HuH-7 (cell line): ENCODE results near the gene SLC26A4.

Experiments
- DNase-seq: peaks from one replicate; pipeline ENCODE4 v3.0.0; 2011; ENCODE audit warnings: low spot score

SLC26A4 gene

GRCh38 chr7:107697321-107698049 is 36.9 kb downstream of the SLC26A4 start:
- DNase-seq, result no peak

GRCh38 chr7:107700570-107700969 is 39.9 kb downstream of the SLC26A4 start:
- DNase-seq, result no peak

GRCh38 chr7:107701191-107701590 is 40.6 kb downstream of the SLC26A4 start:
- no peak for DNase-seq

- DNase-seq, result no peak
Measured at GRCh38 chr7:107703219-107703618, 42.6 kb downstream of the SLC26A4 start.

GRCh38 chr7:107703872-107704271 is 43.2 kb downstream of the SLC26A4 start:
- DNase-seq, result no peak

DNA sequence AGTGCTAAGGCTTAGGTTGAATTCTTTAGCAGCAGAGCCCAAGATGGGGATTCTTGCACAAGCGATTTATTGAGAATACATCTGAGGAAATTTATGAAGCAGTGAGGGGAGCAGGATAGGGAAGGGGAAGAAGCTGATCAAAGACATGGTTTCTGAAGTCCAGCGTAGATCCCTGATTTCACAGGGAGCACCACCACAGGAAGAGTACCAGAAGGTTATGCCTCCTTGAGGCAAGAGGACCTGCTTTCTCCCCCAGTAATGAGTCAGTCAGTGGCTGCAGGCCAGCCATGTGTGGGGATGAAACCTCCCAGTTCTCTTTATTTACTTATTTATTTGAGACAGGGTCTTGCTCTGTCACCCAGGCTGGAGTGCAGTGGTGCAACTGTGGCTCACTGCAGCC is 48.3 kb downstream of the SLC26A4 start:
- no peak for DNase-seq

GRCh38 chr7:107711301-107711700 is 50.7 kb downstream of the SLC26A4 start:
- no peak for DNase-seq

GRCh38 chr7:107712025-107712424 is 51.4 kb downstream of the SLC26A4 start:
- no peak for DNase-seq

- no peak for DNase-seq
Measured at GRCh38 chr7:107712896-107713295, 52.3 kb downstream of the SLC26A4 start.

GRCh38 chr7:107715531-107715930 is 54.9 kb downstream of the SLC26A4 start:
- no peak for DNase-seq

DNA sequence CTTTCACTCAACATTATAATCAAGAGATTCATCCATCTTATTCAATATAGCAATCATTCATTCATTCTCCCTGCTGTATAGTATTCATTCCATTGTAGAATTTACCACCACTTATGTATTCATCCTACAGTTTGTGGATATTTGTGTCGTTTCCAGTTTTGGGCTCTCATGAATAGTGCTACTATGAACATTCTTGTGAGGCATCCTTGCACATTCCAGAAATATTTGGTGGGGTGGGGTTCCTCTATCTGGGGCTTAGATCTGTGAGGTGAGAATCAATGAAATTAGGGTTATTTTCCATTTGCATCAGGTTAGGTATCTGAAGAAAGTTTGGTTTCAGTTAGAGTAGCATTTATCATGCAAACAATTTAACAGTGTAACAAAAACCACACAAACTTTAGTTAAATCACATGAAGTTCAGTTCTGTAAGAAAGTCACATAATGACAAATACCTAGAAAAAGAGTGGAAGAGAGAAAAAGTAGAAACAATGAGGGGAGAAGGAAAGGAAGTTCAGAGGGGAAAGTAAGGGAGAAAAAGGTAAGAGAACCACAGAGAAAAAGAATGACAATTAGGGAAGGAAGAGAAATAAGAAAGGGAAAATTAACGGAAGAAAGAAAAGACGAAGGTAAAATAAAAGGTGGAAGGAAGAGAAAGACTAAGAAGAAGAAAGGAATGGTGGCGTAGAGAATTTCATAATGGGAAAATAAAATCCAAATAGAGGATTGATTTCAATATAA is 58.0 kb downstream of the SLC26A4 start:
- DNase-seq, result no peak

DNA sequence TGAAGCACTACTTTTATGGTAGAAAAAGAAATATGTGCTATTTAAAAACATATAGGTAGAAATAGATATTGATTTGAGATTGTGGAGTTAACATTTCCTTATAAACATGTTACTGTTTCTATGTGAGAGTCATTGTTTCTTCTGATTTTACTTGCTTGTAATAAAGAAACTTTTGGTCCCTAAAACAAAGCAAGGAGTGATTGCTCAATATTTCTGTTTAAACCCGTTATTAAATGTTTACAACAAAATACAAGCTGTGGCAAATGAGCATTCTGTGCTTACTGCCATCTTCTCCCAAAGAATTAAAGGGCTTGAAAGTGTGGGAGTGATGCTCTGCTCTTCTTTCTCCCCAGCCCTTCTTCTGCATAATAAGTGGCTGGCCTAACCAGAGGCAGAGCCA is 60.7 kb downstream of the SLC26A4 start:
- DNase-seq, result no peak

- DNase-seq, result no peak
Measured at GRCh38 chr7:107723255-107723654, 62.6 kb downstream of the SLC26A4 start.

DNA sequence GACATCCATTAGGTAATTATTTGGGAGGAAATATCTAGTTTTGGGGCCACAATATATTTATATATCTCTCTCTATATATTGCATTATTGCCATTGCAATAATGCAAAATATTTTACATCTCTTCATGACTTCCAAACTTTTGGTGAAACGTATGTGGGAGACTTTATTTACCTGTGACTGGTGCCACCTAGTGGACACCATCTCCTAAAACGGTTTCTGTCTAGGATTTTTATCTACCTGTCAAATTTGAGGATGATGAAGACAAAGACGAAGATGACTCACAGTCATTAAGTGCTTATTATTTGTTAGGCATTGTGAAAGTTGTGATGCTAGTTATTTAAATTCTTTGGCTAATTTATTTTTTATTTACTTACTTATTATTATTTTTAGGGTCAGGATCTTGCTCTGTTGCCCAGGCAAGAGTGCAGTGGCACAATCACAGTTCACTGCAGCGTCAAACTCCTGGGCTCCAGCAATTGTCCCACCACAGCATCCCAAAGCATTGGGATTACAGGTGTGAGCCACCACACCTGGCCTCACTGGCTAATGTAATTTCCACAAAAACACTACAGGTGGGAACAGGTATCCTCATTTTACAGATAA is 64.6 kb downstream of the SLC26A4 start:
- peak; percentile 66 for DNase-seq

DNA sequence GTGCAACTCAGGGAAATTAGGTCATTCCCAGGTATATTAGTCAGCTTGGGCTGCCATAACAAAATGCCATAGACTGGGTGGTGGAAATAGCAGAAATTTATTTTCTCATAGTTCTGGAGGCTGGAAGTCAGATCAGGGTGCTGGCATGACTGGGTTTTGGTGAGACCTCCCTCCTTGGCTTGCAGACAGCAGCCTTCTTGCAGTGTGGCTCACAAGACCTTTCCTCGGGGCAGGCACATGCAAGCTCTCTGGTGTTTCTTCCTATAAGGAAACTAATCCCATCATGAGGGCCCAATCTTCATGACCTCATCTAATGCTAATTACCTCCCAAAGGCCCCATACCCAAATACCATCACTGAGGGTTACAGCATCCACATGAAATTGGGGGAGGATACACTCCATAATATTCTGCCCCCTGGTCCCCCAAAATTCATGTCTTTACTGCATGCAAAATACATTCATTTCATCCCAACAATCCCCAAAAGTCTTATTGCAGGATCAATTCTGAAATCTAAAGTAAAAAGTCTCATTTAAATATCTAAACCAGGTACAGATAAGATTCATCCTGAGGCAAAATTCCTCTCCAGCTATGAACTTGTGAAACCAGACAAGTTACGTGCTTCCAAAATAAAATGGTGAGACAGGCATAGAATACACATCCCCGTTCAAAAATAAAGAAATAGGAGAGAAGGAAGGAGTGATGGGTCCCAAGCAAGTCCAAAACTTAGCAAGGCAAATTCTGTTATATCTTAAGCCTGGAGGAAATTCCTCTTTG is 65.9 kb downstream of the SLC26A4 start:
- DNase-seq, result no peak

DNA sequence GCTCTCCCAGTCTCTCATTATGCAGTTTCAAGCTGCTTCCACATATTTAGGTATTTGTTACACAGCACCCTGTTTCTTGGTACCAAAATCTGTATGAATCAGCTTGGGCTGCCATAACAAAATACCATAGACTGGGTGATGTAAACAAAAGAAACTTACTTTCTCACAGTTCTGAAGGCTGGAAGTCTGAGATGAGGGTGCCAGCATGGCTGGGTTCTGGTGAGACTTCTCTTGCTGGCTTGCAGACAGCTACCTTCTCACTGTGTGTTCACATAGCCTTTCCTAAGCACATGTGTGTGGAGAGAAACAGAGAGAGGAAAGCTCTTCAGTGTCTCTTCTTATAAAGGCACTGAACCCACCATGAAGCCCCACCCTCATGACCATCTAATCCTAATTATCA is 67.6 kb downstream of the SLC26A4 start:
- no peak for DNase-seq

GRCh38 chr7:107742678-107743566 is 82.3 kb downstream of the SLC26A4 start:
- DNase-seq, result peak; percentile 59

DNA sequence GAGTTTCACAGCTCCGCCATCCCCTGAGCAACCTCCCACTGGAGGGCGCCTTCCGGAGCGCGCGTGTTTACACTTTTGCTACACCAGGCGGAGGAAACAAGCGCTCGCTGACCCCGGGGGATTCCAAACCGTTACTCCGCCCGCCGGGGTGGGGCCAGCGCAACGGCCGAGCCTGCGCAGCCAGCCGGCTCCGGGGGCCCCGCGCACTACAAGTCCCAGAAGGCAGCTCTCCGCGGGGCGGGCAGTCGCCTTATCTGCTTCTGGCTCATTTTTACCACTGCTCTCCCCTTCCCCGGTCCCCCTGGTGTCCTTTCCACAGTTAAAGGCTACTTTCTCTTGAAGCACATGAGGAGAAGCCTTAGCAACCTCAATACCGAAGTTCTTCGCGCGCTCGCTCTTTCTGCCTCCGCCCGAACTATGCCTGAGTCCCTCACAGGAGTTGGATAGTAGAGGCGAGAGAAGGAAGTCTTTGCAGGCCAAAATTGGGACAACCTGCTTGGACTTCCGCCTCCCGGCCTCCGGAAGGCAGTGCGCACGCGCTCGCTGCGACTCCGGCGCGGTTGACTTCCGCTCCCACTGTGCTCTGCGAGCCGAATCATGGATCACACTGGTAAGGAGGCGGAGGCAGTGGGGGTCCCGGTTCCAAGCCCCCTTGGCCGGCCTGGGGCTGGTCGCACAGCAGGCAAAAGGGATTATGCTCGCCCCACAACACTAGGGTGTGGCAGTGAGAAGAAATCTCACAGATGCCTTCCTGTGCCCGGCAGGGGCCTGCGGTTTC is 83.1 kb downstream of the SLC26A4 start, which contains the start of gene CBLL1:
CBLL1 (plus strand) TSS at position 576 of the 778 bp plus-strand sequence; CDS start at position 598, 22 bp downstream.
- peak; percentile 91 for DNase-seq

GRCh38 chr7:107744345-107744750 is 83.7 kb downstream of the SLC26A4 start:
- DNase-seq, result no peak

DNA sequence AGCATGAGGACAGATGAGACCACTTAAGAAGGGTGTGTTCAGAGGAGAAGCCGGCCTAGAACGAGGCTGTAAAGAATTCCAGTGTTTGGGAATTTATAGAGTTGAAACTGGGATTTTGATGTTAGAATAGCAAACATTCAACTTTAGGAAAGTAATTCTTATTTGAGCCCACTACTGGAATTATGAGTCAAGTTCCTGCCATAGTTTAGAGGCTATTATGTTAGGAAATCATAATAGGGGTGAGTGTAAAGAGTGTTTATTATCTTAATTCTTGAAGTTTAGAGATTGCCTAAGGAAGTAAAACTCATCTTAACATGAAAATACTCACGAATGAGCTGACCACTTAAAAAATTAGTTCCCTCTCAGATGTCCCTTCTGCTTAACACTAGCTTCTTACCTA is 85.4 kb downstream of the SLC26A4 start:
- no peak for DNase-seq
